GM18873 (cell line): Measurements from ENCODE around the gene CD2BP2.
A peak's percentile ranks its signal among the peaks of the same experiment; 100 is the strongest.

ENCODE experiments used
- ATAC-seq: cut with Tn5 transposase; IDR thresholded peaks from one replicate; pipeline ENCODE4 v1.9.1; 2021; ENCODE audit warnings: mild to moderate bottlenecking, moderate library complexity, moderate number of reproducible peaks; ENCODE audit not compliant: unreplicated experiment, low FRiP score

The CD2BP2 gene

GRCh38 chr16:30365200-30365599 lies 10.1 kb upstream of the CD2BP2 start:
- no peak for ATAC-seq

- no peak for ATAC-seq
Observed at GRCh38 chr16:30361180-30361579, 6.1 kb upstream of the CD2BP2 start.

DNA sequence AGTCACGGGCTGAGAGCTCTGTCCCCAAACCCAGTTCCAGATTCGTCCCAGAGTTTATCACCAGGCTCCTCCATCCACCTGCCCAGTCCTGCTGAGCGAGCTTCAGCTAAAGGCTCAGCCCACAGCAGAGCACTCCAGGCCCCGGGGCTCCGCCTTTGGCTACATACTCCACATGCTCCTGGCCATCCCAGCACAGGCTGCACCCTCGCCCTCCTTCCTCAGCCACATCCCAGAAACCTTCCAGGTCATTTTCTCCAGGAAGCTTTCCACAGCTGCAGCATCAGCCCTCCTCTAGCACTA lies 4.7 kb upstream of the CD2BP2 start:
- ATAC-seq = no peak

GRCh38 chr16:30358990-30359870 lies 4.1 kb upstream of the CD2BP2 start:
- no peak for ATAC-seq

- ATAC-seq = no peak
Observed at GRCh38 chr16:30358577-30358936, 3.4 kb upstream of the CD2BP2 start.

DNA sequence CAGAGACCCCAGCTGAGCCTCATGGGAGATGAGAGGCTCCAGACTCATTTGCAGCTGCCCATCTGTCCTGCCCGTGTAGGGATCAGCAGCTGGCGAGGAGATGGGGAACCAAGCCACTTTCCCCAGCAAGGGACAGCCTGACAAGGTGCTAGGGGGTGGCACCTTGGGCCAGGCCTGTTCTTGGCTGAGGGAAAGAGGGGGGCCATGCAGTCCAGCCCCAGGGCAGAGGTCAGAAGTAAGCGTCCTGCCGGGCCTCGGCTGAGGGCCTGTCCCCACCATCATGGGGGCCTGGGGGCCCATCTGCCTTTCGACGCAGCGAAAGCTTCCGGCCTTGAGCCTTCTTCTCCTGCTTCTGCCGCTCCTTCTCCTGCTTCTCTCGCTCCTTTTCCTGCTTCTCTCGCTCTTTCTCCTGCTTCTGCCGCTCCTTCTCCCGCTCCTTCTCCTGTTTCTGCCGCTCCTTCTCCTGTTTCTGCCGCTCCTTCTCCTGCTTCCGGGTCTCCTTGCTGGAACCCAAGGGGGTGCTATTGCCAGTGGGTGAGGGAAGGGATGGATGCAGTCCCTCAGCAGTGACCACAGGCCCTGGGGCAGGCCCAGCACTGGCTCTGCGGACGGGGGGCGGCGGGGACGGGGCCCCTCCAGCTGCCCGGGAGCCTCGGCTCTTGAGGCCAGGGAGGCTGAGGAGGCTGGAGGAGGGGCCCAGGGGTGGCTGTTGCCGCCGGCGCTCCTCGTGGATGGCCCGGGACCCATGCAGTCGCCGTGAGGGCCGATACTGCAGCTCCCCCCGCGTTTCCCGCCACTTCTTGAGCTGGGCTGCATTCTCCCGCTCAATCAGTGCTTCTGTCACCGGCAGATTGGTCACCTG lies 2.8 kb upstream of the CD2BP2 start:
- ATAC-seq = no peak

GRCh38 chr16:30357085-30357714 lies 2.1 kb upstream of the CD2BP2 start:
- ATAC-seq = no peak

- ATAC-seq = no peak
Observed at GRCh38 chr16:30356401-30357084, 1.4 kb upstream of the CD2BP2 start.

- no peak for ATAC-seq
Observed at GRCh38 chr16:30355954-30356308, 823 bp upstream of the CD2BP2 start.

DNA sequence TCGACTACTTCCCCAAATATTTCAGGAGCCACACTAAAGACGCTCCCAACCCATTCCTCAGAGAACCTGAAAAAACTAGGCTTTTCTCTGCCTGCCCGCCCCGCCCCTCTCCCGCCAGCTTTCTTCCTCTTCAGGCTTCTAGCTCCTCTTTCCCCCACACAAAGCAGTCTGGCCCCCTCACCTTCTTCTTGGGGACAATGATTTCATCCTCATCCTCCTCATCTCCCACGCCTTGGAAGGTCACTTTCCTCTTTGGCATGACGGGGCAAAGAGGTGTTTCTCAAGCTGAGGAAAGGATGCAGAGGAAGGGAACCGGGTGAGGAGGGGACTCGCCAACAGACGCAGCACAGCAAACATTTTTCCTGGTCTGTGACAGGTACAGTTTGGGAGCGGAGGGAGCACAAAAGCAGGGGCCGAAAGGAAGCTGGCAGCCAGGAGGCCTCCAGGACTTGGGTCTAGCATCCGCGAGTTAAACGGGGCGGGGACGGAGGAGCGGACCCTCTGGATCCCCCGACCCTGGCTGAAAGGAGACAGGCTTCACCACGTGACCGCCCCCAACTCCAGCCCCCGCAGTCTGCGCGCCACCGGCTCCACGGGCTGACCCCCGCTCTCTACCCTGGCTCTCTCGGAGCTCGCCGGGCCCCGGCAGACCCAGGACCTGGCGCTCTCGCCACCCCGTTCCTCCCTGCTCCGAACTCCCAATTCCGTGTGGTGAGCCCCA lies 525 bp downstream of the CD2BP2 start:
- ATAC-seq = peak; percentile 0

DNA sequence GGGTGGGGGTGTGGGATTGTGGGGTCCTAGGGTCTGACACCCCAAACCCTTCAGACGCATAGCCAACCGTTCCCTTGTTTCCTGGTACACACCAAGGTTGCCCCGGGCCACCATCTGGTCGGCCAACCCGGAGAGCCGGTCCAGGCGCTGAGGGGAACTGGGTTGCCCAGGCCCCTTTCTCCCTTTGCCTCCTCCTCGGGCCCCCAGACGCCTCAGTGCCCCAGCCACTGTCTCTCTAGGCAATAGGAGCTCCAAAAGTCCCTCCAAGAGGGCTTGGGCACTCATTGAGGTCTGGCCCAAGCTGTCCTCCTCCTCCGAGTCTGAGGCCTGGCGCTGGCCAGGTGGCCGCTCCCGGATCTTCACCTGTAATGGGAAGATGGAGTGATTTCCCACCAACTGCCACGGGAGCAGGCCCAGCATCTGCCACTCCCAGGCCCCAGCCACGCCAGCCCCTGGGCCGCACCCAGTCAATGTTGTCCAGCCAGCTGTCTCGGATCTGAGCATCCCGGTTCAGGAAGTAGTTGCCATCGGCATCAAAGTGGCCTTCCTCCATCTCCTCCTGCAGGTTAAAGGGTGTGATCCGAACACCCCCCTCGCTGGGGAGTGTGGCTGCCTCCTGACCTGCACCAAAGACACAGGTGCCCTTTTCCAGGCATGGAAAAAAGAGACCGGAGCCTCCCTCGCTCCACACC lies 1.5 kb downstream of the CD2BP2 start:
- ATAC-seq = no peak

GRCh38 chr16:30352488-30353401 lies 2.4 kb downstream of the CD2BP2 start:
- no peak for ATAC-seq

GRCh38 chr16:30351586-30352419 lies 3.3 kb downstream of the CD2BP2 start:
- ATAC-seq = no peak

- ATAC-seq = no peak
Observed at GRCh38 chr16:30351001-30351441, 4.1 kb downstream of the CD2BP2 start.

DNA sequence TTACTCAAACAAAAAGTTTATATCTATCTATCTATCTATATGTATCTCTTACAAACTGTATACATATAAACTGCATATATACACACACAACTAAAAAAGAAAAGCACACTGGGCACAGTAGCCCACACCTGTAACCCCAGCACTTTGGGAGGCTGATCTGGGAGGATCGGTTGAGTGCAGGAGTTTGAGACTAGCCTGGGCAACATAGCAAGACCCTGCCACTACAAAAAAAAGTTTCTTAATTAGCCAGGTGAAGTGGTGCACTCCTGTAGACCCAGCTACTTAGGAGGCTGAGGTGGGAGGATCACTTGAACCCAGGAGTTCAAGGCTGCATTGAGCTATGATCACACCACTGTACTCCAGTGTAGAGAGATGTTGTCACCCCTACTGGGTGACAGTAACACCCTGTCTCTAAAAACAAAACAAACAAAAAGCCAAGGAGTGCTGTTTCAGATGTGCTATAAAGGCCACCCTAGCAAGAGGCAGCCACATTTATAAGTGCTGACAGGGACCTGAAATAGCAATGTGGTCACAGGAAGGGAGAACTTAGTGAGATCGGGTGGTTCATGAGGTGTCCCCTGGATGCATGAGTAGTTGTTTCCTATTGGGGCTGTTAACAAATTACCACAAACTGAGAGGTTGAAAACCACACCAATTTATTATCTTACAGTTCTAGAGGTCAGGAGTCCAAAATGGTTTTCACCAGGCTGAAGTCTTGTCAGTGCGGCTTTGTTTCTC lies 4.8 kb downstream of the CD2BP2 start:
- ATAC-seq = no peak

DNA sequence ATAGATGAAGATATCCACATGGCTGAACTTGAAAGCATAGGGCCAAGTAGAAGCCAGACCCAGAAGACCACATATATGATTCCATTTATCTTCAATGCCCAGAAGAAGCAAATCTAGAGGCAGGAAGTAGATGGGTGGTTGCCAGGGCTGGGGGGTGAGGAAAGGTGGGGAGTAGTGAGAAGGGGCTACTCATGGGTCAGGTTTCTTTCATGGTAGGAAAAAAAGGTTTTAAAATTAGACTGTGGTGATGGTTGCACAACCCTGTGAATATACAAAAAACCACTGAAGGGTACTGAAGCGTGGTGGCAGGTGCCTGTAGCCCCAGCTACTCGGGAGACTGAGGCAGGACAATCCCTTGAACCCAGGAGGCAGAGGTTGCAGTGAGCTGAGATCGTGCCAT lies 5.4 kb downstream of the CD2BP2 start:
- no peak for ATAC-seq

DNA sequence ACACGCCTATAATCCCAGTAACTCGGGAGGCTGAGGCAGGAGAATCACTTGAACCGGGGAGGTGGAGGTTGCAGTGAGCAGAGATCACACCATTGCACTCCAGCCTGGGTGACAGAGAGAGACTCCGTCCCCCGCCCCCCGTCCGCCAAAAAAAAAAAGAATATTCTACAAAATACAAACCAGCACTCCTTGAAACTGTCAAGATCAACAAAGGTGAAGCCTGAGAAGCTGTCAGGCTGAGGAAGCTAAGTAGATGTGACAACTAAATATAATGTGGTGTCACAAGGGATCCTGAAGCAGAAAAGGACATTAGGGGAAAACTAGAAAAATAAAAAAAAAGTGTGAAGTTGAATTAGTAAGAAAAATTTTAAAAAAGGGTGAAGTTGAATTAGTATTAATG lies 6.2 kb downstream of the CD2BP2 start:
- no peak for ATAC-seq
